HG02610 (cell line): Measurements from ENCODE around the gene USP24.
"Not testable (repeated sequence)": the region's sequence is repeated elsewhere in the genome, so short reads cannot be mapped to it uniquely, and the experiment has no call there.

Experiments used
- ATAC-seq: cut with Tn5 transposase; IDR thresholded peaks from one replicate; pipeline ENCODE4 v1.9.1; 2021; ENCODE audit warnings: mild to moderate bottlenecking, moderate library complexity; ENCODE audit not compliant: unreplicated experiment

The USP24 gene

DNA sequence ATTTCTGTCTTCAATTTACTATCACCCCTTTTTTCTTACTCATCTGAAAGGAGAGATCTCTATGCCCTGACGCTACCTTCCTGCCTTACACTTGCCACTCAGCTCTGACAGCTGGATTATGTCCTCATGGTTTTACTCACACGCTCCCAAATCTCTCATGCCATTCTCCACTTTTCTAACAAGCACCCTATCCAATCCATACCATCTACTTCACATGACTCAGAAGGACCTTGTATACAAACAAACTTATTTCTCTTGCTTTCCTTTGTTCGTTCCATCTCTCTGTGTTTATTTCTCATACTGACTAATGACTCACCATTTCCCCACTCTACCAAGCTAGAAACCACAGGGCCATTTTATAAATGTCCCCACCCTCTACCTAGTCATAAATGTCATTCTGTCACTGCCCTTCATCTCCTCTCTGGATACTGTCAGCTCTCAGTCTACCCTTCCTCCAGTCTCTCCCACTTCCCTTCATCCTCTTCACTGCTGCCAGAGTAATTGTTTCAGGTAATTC lies 87.3 kb downstream of the USP24 start:
- peak; percentile 94 for ATAC-seq

DNA sequence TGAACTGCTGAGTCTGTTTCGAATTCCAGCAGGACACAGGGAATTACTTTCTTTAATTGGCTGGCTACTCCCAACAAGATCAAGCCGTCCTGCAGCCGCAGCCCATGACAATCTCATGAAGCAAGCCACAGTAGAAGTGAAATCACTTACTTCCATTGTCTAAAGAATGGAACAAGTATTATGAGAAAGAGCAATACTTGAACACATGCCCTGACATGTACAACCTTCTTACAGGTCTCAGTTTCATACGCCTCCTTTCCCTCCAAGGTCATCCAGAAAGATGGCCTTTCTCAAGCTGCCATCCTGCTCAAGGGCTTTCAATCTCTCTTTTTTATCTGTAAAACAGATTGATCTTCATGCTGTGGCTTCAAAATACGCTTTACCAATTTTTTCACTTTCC lies 90.7 kb downstream of the USP24 start:
- no peak for ATAC-seq

DNA sequence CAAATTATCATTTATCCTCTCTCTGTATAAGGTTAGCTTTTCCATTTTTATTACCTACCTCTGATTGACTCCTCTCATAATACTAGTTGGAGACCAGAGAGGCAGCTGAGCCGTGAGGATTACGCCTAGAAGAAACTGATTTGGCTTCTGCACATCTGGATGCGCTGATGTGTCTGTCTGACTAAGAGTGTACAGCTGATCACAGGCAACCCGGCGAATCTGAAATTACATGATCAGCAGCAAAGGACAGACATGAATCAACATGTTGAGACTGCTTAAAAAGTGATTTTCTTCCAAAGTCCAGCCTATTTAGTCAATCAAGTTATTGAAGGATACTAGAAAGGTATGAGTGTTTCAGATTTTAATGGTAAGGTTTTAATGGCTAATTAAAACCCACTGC lies 94.6 kb downstream of the USP24 start:
- no peak for ATAC-seq

DNA sequence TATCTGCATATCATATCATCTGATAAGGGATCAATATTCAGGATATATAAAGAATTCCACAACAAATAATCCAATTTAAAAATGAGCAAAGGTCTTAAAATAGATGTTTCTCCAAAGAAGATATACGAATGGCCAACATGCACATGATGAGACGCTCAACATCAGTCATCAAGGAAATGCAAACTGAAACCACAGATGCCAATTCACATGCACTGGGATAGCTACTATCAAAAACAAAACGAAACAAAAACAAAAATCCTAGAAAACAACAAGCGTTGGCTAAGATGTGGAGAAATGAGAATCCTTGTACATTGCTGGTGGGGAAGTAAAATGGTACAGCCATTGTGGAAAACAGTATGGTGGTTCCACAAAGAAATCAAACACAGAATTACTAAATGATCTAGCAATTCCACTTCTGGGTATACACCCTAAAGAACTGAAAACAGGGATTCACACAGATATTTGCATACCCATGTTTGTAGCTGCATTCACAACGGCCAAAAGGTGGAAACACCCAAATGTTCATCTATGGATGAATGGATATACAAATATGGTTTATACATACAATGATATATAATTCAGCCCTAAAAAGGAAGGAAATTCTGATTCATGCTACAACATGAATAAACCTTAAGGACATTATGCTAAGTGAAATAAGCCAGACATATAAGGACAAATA lies 96.4 kb downstream of the USP24 start:
- no peak for ATAC-seq

DNA sequence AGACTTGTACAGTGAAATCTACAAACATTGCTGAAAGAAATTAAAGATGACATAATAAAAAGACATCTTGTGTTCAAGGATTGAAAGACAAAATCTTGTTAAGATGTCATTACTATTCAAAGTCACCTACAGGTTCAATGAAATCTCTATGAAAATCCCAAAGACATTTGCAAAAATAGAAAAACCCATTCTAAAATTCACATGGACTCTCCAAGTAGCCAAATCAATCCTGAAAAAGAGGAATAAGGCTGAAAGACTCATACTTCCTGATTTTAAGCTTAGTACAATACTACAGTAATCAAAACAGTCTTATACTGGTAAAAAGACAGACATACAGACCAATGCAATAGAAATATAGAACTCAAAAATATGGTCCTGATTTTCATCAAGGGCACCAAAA lies 97.2 kb downstream of the USP24 start:
- no peak for ATAC-seq

DNA sequence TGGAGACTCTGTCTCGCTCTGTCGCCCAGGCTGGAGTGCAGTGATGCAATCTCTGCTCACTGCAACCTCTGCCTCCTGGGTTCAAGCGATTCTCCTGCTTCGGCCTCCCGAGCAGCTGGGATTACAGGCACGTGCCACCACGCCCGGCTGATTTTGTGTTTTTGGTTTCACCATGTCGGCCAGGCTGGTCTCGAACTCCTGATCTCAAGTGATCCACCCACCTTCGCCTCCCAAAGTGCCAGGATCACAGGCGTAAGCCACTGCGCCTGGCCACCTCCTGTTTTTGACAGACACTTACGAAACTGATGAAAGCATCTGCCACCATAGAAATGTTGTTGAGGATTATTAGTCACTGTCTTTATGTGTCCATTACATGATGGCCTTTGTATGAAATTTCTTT lies 106.2 kb downstream of the USP24 start:
- not testable (repeated sequence) for ATAC-seq

DNA sequence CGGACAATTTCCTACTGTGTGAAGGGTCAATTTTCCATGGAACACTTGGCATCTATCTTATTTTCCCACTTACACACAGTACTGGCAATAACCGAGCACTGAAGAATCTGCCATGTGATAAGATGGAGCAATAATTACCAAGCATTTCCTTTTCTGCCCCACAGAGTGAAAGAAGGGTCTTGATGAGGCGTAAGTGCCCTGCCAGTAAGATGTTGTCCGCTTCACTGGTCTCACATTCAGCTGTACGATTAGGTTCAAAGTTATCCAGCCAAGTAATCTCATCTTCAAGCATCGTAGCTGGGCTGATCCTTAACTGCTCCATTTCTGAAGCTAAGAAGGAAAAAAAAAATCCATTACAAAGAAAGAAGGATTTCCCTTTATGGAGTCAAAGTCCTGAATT lies 108.1 kb downstream of the USP24 start:
- no peak for ATAC-seq

DNA sequence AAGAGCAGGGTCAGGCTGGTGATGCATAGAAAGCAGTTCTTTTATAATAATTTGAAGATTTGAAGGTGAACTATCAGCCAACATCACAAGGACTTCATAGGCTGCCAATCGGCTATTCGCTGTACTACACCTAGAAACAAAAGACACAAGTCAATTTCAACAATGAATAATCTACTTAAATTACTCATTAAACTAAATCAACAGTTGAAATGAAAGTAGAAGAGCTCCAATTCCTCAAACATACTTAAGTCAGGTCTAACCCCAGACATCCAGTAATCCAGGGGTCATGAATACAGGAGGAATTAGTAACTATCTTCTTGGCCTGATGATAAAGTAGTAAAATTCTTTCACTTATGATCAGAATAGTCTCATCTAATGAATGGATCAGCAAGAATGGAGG lies 111.3 kb downstream of the USP24 start:
- ATAC-seq, result no peak

DNA sequence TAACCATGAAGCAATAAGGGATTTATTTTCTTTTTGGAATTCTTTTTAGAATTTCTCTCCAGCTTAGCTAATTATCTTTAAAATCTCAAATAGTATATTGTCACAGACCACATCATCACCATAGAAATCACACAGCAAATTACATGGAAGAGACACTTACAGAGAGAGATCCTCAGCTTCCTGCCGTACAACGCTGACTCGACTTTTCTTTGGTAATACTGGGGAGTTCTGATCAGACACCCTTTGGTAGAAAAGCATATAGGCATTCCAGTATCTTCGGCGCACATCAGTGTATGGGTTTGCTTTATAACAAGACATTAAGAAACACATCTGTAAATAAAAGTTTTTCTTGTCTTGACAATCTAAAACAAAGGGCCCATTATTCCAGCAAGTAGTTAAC lies 120.1 kb downstream of the USP24 start:
- no peak for ATAC-seq

DNA sequence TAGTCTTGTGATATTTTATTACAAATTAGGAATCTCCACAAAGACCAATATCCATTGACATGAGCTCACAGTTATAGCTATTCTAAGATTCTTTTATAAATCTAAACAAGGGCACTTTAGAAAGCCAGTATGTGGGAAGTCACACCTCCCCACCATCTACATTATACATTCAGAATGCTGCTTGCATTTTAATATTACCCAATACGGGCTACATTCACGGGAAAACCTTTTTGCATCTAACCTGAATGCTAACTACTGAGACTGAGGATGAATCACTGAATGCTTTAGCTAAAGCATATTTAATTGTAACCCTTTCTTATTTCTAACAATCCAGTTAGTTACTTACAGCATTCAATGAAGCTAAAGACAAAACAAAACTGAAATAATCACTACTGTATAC lies 122.7 kb downstream of the USP24 start:
- ATAC-seq, result no peak

DNA sequence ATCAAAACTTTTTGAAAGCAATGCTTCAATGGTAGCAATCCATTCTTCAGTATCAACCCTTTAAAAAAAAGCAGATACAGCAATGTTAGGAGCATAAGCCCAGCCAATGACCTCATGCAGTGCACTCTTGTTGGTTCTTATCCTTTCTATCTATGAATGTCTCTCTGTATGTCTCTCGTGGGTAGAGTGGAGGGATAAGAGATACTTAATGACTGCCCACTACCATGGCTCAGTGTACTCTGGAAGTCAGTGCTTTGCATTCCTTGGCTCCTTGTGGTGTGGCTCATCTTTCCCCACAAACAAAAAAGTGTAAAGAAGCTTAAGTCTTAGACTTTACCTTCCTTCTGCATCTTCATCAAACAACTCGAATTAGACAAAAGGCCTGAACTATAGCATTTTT lies 125.5 kb downstream of the USP24 start:
- ATAC-seq, result no peak

DNA sequence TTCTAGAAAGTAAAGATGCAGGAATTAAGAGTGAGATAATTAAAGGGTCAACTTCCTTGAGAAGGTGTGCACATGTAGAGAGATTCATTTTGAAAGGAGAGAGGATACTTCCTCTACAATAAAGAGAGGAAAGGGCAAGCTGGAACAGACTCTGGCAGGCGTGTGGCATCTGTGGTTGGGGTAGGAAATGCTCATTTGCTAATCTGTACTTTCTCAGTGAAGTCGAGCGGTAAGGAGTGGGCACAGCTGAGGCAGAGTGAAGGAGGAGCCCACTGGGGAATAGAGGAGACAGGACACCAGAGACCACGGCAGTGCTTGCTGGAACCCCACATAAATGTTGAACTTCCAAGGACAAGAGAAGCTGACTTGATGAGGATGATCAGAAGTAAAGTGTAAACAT lies 126.8 kb downstream of the USP24 start:
- ATAC-seq, result no peak

DNA sequence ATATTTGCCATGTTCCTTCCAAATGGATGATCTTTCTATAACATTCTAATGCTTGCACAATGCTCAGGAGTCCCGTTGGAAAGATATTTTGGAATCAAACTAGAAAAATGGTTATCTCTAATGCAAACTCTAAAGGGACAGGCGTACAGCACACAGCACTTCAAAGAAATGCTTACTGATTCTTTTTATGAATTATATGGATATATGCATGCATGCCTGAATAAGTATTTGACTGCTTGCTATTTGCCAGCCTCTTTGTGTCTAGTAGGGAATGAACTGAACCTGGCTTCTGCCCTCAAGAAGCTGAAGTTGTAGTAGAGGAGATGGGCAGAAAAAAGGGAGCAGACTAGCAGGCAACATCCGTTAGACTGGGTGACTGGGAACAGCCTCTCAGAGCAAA lies 127.7 kb downstream of the USP24 start:
- ATAC-seq, result no peak

DNA sequence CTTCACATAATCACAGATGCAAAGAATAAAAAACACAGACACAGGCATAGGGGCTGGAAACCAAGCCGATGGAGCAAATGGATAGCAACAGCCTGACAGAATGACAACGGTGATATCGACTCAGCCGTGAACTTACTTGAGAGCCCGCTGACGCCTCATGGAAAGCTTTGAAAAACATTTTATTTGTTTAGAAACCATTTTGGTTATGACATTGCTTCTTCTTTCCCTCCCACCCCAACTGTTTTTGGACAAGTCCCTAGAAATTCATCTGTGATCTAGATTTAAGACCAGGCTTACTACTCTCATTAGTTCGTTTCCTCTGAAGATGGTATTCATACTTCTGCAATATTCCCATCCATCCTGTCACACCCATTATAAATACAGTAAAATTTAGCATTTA lies 130.9 kb downstream of the USP24 start:
- ATAC-seq, result no peak

DNA sequence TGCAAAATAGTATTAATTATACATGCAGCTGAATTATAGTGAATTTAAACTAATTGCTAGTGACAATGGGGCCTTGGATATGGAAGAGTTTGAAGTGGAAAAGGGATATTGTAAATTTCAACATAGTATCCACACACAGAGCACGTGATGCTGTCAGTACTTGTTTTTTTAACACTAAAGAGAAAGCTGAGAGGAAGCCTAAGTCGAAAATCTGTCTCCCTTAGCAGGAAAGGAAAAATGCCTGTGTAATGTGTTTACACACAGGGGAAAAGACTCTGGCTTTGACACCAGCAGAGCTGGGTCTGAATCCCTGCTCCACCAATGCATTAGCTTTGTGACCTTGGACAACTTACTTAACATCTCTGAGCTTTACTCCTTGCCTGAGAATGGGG lies 133.3 kb downstream of the USP24 start:
- no peak for ATAC-seq

DNA sequence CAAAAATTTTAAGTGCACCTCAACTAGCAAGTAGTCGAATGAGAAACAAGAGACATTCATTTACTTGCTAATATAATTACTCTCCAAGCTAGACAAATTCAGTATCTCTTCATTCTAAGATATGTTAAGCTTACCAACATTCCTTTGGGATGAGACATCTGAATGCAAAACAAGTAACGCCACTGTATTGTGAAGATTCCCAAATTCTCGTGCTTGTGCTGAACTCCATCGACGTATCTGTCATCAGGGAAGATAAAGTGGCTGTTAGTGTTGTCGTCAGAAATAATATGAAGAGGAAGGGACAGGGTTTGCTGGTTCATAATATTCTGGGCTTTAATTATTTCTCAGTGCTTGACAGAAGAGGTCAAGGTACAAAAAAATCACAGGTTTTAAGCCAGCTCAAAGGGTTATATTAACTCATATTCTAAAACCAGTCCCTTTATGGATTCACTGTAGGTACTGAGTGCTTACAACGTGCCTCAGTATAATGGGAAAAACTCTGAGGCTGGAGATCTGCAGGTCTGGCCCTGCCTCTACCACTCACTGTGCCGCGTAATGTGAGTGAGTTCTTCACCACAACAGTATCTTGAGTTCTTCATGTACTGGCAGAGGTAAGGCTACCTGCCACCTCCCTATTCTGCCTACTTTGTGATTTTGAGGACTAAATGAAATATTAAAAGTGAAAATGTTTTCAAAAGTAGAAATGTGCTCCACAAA lies 133.8 kb downstream of the USP24 start:
- ATAC-seq, result no peak

DNA sequence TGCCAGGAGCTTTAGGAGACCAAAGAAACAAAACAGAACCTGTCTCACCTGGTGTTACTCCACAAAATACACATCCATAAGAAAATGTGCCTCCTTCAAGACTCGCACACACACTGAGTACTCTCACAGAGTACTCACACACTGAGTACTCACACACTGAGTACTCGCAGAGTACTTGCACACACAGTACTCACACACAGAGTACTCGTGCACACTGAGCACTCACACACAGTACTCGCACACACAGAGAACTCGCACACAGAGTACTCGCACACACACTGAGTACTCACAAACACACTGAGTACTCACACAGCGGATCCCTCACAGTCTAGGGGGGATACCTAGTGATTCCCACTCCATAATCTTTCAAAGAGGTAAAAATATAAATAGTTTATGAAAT lies 135.5 kb downstream of the USP24 start:
- ATAC-seq, result no peak

DNA sequence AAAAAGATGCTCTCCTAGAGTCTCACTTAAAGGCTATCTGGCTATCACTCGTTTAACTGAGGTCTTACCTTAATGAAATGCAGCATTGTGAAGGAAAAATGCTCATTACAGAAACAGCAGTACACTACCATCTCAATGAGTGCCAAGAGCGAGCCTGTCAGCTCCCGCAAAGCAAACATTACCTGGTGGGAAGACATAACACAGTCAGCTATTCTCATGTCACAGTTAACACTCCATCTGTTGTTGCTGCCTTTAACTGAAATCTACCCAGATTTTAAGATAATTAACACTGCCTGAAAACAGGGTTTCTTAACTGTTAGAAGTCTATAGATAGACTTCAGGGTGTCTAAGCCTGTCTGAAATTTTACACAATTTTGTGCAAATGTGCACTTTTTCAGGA lies 136.7 kb downstream of the USP24 start:
- ATAC-seq, result no peak

DNA sequence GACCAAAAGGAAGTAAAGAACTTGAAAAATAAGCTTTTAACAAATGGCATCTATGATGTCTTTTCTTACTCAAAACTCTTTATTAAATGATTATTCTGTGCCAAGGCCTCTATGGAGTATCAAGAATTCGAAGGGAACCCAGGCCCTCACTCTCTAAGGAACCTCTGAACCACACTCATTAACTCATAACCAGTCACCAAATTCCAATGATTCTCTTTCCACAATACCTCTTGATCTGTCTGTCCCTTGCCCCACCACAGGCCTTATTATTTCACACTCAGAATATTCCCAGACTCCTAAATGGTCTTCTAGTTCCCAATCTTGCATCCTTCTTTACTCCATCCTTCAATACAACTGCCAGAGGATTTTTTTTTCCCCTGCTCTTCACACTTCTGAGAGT lies 138.8 kb downstream of the USP24 start:
- ATAC-seq, result no peak

DNA sequence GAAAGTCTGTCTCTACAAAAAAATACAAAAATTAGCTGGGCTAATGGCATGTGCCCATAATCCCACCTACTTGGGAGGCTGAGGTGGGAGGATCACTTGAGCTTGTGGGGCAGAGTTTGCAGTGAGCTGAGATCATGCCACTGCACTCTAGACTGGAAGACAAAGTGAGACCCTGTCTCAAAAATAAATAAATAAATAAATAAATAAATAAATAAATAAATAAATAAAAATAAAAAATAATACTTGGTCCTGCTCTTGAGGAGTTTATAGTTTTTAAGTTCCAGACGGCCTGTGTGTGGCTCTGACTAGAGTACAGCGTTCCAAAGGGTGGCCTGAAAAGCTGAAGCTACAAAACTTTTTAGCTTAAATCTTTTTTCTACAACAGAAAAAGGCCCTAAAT lies 140.7 kb downstream of the USP24 start:
- no peak for ATAC-seq

DNA sequence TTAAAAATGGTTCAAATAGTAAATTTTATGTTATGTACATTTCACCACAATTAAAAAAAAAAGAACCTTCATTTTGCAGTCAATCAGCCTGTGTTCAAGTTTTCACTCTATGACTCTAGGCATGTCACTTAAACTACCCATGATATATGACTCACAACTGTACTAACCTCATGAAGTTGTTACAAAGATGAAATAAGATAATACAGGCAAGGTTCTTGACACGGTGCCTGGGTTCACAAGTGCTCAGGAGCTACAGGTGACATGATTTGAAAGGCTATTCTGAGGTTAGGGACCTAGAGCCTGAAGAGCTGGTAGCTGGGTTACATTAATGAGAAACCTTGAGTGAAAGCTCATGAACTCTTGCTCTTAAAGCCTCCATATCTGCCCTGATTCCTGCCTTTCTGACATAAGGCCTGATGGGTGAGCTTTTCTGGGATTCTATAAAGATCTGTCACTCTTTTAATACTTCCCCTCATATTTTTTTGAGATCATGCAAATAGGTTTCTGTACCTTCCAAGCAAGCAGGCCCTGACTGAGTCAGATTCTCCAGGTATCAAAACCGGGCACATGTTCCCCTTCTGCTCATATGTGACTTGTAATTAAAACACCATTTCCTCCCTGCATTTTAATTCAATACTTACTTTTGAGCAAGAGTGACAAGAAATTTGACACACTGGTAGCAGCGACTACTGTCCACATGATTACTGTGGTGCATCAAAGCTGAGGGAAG lies 141.8 kb downstream of the USP24 start:
- peak; percentile 85 for ATAC-seq

DNA sequence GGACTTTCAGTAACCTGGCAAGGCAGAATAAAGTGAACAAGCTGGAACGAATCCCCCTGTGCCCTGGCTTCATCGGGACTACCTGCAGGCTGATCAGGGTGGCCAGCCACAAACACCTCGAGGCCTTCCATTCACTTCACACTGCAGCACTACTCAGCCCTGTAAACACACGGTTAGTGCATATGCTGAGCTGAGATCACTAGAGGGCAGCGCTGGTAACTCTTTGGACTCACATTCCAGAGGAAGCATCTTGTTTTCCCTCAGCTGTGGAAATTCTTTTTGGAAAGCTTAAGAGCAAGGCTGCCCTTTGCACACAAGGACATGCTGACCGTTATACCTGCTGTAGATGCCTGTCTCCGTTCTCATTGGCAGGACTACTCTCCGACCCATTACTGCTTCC lies 143.7 kb downstream of the USP24 start:
- ATAC-seq, result no peak
